Measurements from ENCODE around the gene FNDC11.

The FNDC11 gene

DNA sequence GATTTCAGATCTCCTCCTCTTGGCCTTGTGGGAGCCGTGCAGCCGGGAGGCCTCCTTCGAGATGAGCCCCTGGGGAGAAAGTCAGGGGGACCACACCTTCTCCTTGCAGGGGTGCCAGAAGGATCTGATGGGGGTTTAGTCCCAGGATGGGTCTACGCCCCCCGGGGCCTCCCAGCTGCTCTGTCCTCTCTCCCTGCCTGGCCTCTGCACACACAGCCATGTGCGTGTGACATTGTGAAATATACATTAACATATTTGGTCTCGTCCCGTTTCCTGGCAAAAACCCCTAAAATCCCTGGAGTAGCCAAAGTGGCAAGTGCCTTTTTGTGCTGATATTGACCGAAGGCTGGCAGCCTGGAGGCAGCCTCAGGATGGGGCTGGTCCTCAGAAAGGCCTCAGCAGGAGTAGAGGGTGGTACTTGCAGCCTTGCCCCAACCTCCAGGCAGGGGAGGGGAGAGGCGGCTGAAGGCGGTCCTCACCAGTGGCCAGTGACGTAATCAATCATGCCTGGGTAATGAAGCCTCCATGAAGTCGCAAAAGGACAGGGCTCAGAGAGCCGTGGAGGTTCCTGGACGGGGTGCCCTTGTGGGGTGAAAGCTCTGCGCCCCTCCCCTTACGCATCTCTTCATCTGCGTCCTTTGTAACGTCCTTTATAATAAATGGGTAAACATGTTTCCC, 25.2 kb downstream of the FNDC11 start:
- DNase-seq (ENCODE audit: low read depth in 2 of 2): no peak

GRCh38 chr20:63580796-63581461, 27.0 kb downstream of the FNDC11 start:
- DNase-seq (ENCODE audit: low read depth in 2 of 2): peak; percentile 49 to 60

GRCh38 chr20:63582382-63583063, 28.6 kb downstream of the FNDC11 start:
- no peak for DNase-seq (ENCODE audit: low read depth in 2 of 2)

DNA sequence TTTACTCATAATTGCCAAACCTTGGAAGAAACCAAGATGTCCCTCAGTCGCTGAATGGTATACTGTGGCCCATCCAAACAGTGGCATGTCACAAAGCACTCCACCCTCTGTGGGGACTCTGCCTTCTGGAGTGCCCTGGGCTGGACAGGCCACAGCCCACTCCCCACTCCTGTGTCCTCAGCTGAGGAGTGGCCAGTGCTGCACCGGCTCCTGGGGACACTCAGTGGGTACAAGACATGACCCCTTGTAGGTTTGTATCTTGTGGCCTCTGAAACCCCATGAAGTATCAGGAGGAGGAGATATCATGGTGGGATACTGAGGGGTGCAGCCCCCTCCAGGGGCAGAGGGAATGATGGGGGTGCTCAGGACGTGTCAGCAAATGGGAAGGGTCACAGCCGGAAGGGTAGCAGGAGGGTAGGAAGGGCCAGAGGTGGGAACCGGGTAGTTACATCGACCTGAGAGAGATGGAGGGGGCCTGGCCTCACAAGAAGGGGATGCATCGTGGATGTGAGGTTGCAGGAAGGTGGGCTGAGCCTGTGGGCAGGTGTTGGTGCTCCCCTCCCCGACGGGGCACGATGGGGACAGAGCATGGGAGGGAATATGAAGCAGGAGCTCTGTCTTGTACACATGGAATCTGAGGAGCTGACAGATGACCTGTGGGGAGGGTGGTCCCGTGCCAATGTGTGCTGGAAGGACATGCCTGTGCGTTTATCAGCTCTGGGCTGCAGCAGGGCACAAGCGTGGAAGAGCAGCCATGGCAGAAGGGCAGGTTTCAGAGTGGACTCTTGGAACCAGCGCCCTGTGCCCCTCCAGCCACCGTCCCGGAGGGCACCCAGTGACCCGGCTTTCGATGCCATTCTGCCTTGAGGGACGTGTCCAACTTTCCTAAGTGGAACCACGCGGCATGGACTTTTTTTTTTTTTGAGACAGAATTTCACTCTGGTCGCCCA, 31.9 kb downstream of the FNDC11 start:
- no peak for DNase-seq (ENCODE audit: low read depth in 2 of 2)

GRCh38 chr20:63586797-63587196, 32.8 kb downstream of the FNDC11 start:
- DNase-seq (ENCODE audit: low read depth in 2 of 2): no peak

GRCh38 chr20:63587256-63587655, 33.3 kb downstream of the FNDC11 start:
- no peak for DNase-seq (ENCODE audit: low read depth in 2 of 2)

DNA sequence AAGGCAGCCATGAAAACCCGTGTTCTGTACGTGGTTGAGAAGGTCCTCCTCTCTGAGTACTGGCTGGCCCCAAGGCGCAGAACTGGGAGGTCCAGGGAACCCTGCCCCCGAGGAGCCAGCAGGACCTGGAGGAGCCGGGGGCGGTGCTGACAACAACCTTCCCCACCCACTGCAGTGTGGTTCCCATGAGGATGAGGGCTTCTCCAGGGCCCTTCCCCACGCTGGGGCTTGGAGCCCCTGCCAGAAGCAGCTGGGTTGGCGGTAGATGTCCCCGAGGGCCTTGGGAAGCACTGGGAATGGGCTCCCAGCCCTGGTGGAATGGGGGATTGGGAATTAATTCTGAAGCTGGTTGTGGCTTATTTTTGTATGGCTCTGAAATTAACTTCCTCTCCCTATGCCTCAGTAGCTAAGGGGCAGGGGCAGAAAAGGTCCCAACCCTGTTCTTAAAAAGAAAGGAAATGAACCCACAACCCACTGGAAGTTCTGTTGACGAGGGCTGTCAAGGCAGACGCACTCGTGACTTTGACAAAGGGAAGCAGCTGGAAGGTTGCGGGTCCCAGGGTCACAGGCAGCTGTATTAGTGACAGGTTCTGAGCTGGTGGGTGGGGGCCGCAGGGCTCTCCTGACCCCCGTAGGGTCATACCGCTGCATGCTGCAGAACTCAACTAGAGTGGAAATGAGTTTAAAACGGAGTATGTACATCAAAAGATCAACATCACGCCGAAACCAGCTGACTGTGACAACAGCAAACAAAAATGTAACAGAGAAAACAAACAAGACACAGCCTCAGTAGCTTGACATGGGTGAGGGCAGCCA, 34.0 kb downstream of the FNDC11 start:
- DNase-seq (ENCODE audit: low read depth in 2 of 2): no peak

DNA sequence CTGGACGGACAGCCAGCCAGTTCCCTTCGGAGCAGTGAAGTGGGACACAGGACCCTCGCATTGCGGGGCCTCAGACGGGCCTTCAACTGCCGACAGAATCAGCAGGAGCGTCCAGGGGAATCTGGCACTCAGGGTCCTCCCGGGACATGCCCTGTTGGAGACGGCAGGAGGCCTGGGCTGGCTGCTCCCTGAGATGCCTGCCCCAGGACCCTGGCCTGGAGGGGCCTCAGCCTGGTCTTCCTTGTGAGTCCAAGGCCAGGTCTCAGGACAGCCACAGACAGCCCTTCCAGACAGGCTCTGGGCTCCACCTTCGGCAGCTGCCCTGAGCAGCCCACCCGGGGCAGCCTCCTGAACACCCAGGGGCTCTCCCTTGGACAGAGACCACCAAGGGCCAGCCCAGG, 34.7 kb downstream of the FNDC11 start:
- DNase-seq (ENCODE audit: low read depth in 2 of 2): no peak

GRCh38 chr20:63589261-63590217, 35.6 kb downstream of the FNDC11 start:
- DNase-seq (ENCODE audit: low read depth in 2 of 2): no peak

GRCh38 chr20:63590218-63591146, 36.5 kb downstream of the FNDC11 start:
- DNase-seq (ENCODE audit: low read depth in 2 of 2): no peak

DNA sequence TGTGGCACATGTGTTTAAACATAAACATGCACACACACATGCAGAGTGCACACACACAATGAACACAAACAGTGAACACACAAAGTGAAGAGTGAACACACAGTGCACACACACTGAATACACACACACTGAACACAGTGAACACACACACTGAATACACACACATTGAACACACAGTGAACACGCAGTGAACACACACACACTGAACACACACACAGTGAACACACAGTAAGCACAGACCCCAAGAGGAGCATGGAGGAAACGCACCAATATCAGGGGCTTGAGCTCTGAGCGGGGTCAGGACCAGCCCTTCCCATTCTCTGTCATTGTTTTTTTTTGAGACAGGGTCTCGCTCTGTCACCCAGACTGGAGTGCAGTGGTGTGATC, 37.2 kb downstream of the FNDC11 start:
- DNase-seq (ENCODE audit: low read depth in 2 of 2): no peak

DNA sequence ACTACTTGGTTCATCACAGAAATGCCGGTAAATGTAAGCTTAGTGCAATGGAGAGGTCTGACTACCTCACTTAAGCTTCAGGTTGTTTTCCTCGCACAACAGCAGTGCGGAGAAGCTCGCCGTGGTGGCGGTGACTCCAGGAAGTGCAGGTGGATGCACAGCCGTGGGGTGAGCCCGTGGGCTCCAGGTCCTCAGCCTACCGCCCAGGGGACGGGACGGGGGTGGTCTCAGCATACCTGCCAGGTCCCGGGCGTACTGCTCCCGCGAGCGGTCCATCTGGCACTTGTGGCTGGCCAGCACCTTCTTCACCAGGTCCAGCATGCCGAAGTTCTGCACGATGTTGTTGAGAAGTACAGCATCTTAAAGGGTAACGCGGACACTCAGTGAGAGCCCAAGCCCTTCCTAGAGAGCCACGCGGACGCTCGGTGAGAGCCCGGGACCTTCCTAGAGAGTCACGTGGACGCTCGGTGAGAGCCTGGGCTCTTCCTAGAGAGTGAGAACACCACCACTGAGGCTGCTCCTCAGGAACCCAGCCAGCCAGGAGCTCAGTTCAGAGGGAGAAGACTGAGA, 37.9 kb downstream of the FNDC11 start:
- DNase-seq (ENCODE audit: low read depth in 2 of 2): no peak

GRCh38 chr20:63592661-63593060, 38.7 kb downstream of the FNDC11 start:
- DNase-seq (ENCODE audit: low read depth in 2 of 2): no peak

DNA sequence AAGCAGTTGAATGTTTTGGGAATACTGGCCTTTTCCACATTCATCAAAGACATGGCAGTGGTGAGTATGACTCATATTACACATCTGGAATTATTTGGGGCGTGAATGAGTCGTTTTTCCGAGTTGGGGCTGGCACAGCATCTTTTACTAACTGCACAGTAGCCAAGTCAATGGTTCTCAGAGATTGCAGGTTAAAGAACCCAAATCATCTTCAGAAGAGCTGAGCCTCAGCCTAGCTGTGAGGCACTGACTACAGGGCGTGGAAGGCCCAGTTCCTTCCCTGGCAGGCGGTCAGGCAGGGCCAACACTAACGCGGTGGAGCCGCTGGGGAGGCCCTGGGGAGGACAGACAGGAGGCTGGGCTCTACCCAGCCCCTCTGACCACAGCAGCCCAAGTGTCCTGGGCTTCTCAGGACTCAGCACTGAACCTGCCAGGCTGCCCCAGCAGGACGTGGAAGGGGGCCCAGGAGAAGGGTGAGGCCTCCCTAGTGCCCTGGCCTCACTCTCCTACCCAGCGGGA, 40.1 kb downstream of the FNDC11 start:
- no peak for DNase-seq (ENCODE audit: low read depth in 2 of 2)

- no peak for DNase-seq (ENCODE audit: low read depth in 2 of 2)
Observed at GRCh38 chr20:63595416-63596127, 41.6 kb downstream of the FNDC11 start.

- DNase-seq (ENCODE audit: low read depth in 2 of 2): no peak
Observed at GRCh38 chr20:63596423-63596822, 42.5 kb downstream of the FNDC11 start.

DNA sequence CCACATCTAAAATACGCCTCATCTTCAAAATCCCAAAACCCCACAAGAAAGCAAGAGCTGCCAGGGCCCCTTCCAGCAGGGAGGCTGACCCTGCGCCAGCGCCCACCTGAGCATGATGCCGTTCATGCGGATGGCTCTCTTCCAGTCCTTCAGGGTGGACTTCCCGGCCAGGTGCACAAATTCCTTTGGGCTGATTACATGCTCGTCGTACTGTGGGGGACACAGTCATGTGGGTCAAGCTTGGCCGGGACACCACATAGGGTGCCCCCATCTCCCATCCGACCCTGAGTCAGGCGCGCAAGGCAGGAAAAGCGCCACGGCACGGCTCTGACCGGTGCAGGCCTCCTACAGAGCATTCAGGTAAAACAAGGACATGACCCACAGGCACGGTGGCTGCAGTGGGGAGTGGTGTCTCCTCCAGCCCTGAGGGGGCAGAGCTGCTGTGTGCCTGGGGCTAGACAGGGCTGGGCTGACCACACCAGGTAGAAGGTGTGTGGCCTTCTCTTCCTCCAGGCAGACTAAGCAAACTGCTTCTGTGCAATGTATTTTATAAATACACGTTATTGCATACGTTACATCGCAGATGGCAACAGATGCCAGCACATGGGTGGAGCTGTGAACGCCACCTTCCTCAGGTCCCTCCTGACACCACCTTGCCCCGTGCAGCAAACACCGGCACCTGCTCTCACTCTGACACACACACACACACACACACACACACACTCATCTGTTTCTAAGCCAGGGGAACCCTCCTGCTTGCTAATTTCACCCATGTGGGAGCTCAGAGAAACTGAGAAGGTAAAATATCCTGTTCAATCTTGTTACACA, 43.9 kb downstream of the FNDC11 start:
- no peak for DNase-seq (ENCODE audit: low read depth in 2 of 2)

All from stimulated activated CD4-positive, alpha-beta T cell treated with anti-CD3 and anti-CD28 coated beads, Interleukin-15, amount 100 ng/mL, for 48 hours (primary cell).